ENCODE measurements around the gene FJX1.
"Not testable (repeated sequence)": the region's sequence is repeated elsewhere in the genome, so short reads cannot be mapped to it uniquely, and the experiment has no call there.

Gene FJX1

GRCh38 chr11:35650006-35650405 is 31.7 kb downstream of the FJX1 start:
- Histone ChIP-seq H3K79me2 (ENCODE audit: insufficient read depth, low read depth) (no peaks in the 10 kb centered on the region), H4K20me1 (ENCODE audit: insufficient read depth) (no peaks in the 10 kb centered on the region), H3K4me3 (IDR thresholded peaks at IDR 0.05; ENCODE audit: insufficient read depth, low read depth, low read length) (no peak overlapping the region), H3K27me3 (ENCODE audit: insufficient read depth, low read depth) (no peaks in the 10 kb centered on the region), H2AFZ (ENCODE audit: low read depth) (no peak overlapping the region), H3K4me1 (ENCODE audit: low read depth, poor library complexity, severe bottlenecking) (no peaks in the 10 kb centered on the region), H3K27ac (no peak overlapping the region), H3K9ac (no peak overlapping the region), H3K4me2 (no peak overlapping the region), H3K36me3 (ENCODE audit: insufficient read depth) (no peaks in the 10 kb centered on the region)
- no peak for TF ChIP-seq CTCF (conservative IDR thresholded peaks at IDR 0.05; ENCODE audit: low read depth, low read length)

- Histone ChIP-seq H3K79me2 (ENCODE audit: insufficient read depth, low read depth) (no peaks in the 10 kb centered on the region), H2AFZ (ENCODE audit: low read depth) (no peak overlapping the region), H3K4me3 (IDR thresholded peaks at IDR 0.05; ENCODE audit: insufficient read depth, low read depth, low read length) (no peak overlapping the region), H3K36me3 (ENCODE audit: insufficient read depth) (no peaks in the 10 kb centered on the region), H3K27ac (no peak overlapping the region), H3K4me1 (ENCODE audit: low read depth, poor library complexity, severe bottlenecking) (no peaks in the 10 kb centered on the region), H4K20me1 (ENCODE audit: insufficient read depth) (no peaks in the 10 kb centered on the region), H3K9ac (no peak overlapping the region), H3K27me3 (ENCODE audit: insufficient read depth, low read depth) (no peaks in the 10 kb centered on the region), H3K4me2 (no peak overlapping the region)
- no peak for TF ChIP-seq CTCF (conservative IDR thresholded peaks at IDR 0.05; ENCODE audit: low read depth, low read length)
Observed at GRCh38 chr11:35650467-35650866, 32.2 kb downstream of the FJX1 start.

GRCh38 chr11:35651263-35651662 is 33.0 kb downstream of the FJX1 start:
- TF ChIP-seq CTCF (conservative IDR thresholded peaks at IDR 0.05; ENCODE audit: low read depth, low read length): no peak
- no peak overlapping the region for H3K27ac ChIP-seq
- H3K4me1 ChIP-seq (ENCODE audit: low read depth, poor library complexity, severe bottlenecking): no peaks in the 10 kb centered on the region
- no peaks in the 10 kb centered on the region for H3K79me2 ChIP-seq (ENCODE audit: insufficient read depth, low read depth)
- H3K27me3 ChIP-seq (ENCODE audit: insufficient read depth, low read depth): no peaks in the 10 kb centered on the region
- H3K4me3 ChIP-seq (IDR thresholded peaks at IDR 0.05; ENCODE audit: insufficient read depth, low read depth, low read length): no peak overlapping the region
- H3K9ac ChIP-seq: no peak overlapping the region
- H2AFZ ChIP-seq (ENCODE audit: low read depth): no peak overlapping the region
- H4K20me1 ChIP-seq (ENCODE audit: insufficient read depth): no peaks in the 10 kb centered on the region
- H3K36me3 ChIP-seq (ENCODE audit: insufficient read depth): no peaks in the 10 kb centered on the region
- H3K4me2 ChIP-seq: no peak overlapping the region

GRCh38 chr11:35652786-35653185 is 34.5 kb downstream of the FJX1 start:
- not testable (repeated sequence) for H3K27me3 ChIP-seq (ENCODE audit: insufficient read depth, low read depth); H3K9ac ChIP-seq; H3K4me3 ChIP-seq (IDR thresholded peaks at IDR 0.05; ENCODE audit: insufficient read depth, low read depth, low read length); H2AFZ ChIP-seq (ENCODE audit: low read depth); H3K4me1 ChIP-seq (ENCODE audit: low read depth, poor library complexity, severe bottlenecking); H3K79me2 ChIP-seq (ENCODE audit: insufficient read depth, low read depth); H3K27ac ChIP-seq; H4K20me1 ChIP-seq (ENCODE audit: insufficient read depth); H3K4me2 ChIP-seq; H3K36me3 ChIP-seq (ENCODE audit: insufficient read depth)

GRCh38 chr11:35654711-35655110 is 36.5 kb downstream of the FJX1 start:
- Histone ChIP-seq H3K9ac (no peak overlapping the region), H3K36me3 (ENCODE audit: insufficient read depth) (no peaks in the 10 kb centered on the region), H3K4me1 (ENCODE audit: low read depth, poor library complexity, severe bottlenecking) (no peaks in the 10 kb centered on the region), H4K20me1 (ENCODE audit: insufficient read depth) (no peaks in the 10 kb centered on the region), H2AFZ (ENCODE audit: low read depth) (no peak overlapping the region), H3K4me2 (no peak overlapping the region), H3K27me3 (ENCODE audit: insufficient read depth, low read depth) (no peaks in the 10 kb centered on the region), H3K4me3 (IDR thresholded peaks at IDR 0.05; ENCODE audit: insufficient read depth, low read depth, low read length) (no peak overlapping the region), H3K27ac (no peak overlapping the region), H3K79me2 (ENCODE audit: insufficient read depth, low read depth) (no peaks in the 10 kb centered on the region)
- no peak for TF ChIP-seq CTCF (conservative IDR thresholded peaks at IDR 0.05; ENCODE audit: low read depth, low read length)

Measured in KMS-11 (cell line).